Measurements from ENCODE around the gene MRPL39. TPM values are rescaled to one million over a fixed set of nuclear protein-coding genes. Genes with fewer than 3 reads are reported as not detected.

The MRPL39 gene
- total and polyA plus RNA-seq, 2 of the 4 experiments (the other 2 are of a cell fraction): 15.2 to 20.6 TPM

- dilution Hi-C loops (cut with HindIII; ENCODE audit: low sequenced_read_pairs, unreplicated experiment) (no loop called here), intact Hi-C loops (cut with micrococcal nuclease) (no loop called here), in situ Hi-C loops (cut with MboI; ENCODE audit: low sequenced_read_pairs) (no loop called here)
- CTCF ChIA-PET: no interaction called here
- Histone ChIP-seq H3K27ac (ENCODE audit: insufficient read depth, low read length) (no peak overlapping the region), H3K9ac (ENCODE audit: low read depth, low read length) (no peak overlapping the region), H4K20me1 (ENCODE audit: insufficient read depth, low read length) (no peaks in the 10 kb centered on the region), H2BK5ac (ENCODE audit: low read depth, low read length, poor library complexity, severe bottlenecking) (no peak overlapping the region), H2BK20ac (ENCODE audit: low read depth, low read length) (no peak overlapping the region), H3K23ac (ENCODE audit: low read depth, low read length) (no peak overlapping the region), H3K56ac (ENCODE audit: extremely low read depth, insufficient read depth, low read length) (no peak overlapping the region), H3K9me1 (ENCODE audit: insufficient read depth, low read length) (no peaks in the 10 kb centered on the region), H3K27me3 (ENCODE audit: control insufficient read depth, insufficient read depth, low read length) (no peaks in the 10 kb centered on the region), H3K79me1 (ENCODE audit: low read depth in 1 of 2, low read length in 2 of 2) (no peaks in the 10 kb centered on the region), H3K4me3 (ENCODE audit: insufficient read depth, low read depth, low read length) (no peak overlapping the region), H2AK5ac (ENCODE audit: low read depth, low read length) (no peak overlapping the region), H3K18ac (ENCODE audit: low read depth, low read length) (no peak overlapping the region), H3K4me2 (ENCODE audit: low read depth, low read length) (no peak overlapping the region), H2BK120ac (ENCODE audit: low read depth, low read length) (no peak overlapping the region), H3K14ac (replicated peaks; ENCODE audit: low read depth, low read length) (no peak overlapping the region), H3K4ac (ENCODE audit: low read depth, low read length) (no peak overlapping the region), H2AK9ac (replicated peaks; ENCODE audit: low read depth, low read length, poor library complexity) (no peak overlapping the region), H2AFZ (replicated peaks; ENCODE audit: low read length, poor library complexity) (no peak overlapping the region), H2BK15ac (ENCODE audit: low read depth, low read length) (no peak overlapping the region), H3K36me3 (ENCODE audit: control insufficient read depth, insufficient read depth, low read length) (no peaks in the 10 kb centered on the region), H3K4me1 (ENCODE audit: control insufficient read depth, insufficient read depth, low read length) (no peaks in the 10 kb centered on the region), H3K9me3 (ENCODE audit: control insufficient read depth, insufficient read depth, low read length) (no peaks in the 10 kb centered on the region; the same call in 1 of the 2 replicates), H4K8ac (ENCODE audit: low read depth in 2 of 2, low read length in 2 of 2) (no peak overlapping the region), H4K91ac (ENCODE audit: insufficient read depth, low read depth, low read length) (no peak overlapping the region), H4K5ac (ENCODE audit: low read depth, low read length) (no peak overlapping the region)
- DNase-seq: no peak
- POLR2A ChIA-PET (ENCODE audit: unreplicated experiment): no interaction called here
- no peak for TF ChIP-seq BHLHE40 (IDR thresholded peaks at IDR 0.05; ENCODE audit: low read depth, low read length)
- no peak for TF ChIP-seq FOS (IDR thresholded peaks at IDR 0.05; ENCODE audit: low read depth, low read length)
- TF ChIP-seq RAD21 (IDR thresholded peaks at IDR 0.05; ENCODE audit: low read length): no peak
- TF ChIP-seq MAZ (IDR thresholded peaks at IDR 0.05; ENCODE audit: borderline replicate concordance, low read depth, low read length): no peak
- no peak for TF ChIP-seq RCOR1 (IDR thresholded peaks at IDR 0.05; ENCODE audit: insufficient replicate concordance, low read length)
- no peak for TF ChIP-seq CTCF (conservative IDR thresholded peaks at IDR 0.05; ENCODE audit: low read depth, low read length)
- no peak for TF ChIP-seq POLR2A (IDR thresholded peaks at IDR 0.05; ENCODE audit: low read depth, low read length)
- TF ChIP-seq CEBPB (IDR thresholded peaks at IDR 0.05; ENCODE audit: low read depth, low read length): no peak
- TF ChIP-seq RFX5 (IDR thresholded peaks at IDR 0.05; ENCODE audit: low read depth, low read length): no peak
- TF ChIP-seq MAFK (IDR thresholded peaks at IDR 0.05; ENCODE audit: low read depth, low read length): no peak
- no TSS peak for BruUV-seq (replicated peaks)
- ATAC-seq (ENCODE audit: low read depth): no peak
- no CpG with 5 or more reads among the region's 2 CpGs for WGBS, 2 experiments (ENCODE audit: extremely low coverage in 2 of 2, insufficient read length in 1 of 2)
Observed at GRCh38 chr21:25535849-25536248, 71.4 kb downstream of the MRPL39 start.

Other genes starting within 250 kb of the MRPL39 start
- gene JAM2, start 31.8 kb upstream of the MRPL39 start, total RNA-seq (2012; rRNA removed): 0.72 and 0.83 TPM in 2 replicates
- 2.0 and 2.1 TPM in 2 replicates for gene JAM2, start 31.8 kb upstream of the MRPL39 start, polyA plus RNA-seq (2012; rRNA removed)
- 74.7 and 76.0 TPM in 2 replicates for gene ATP5PF, start 127.4 kb upstream of the MRPL39 start, total RNA-seq (2012; rRNA removed)
- gene ATP5PF, start 127.4 kb upstream of the MRPL39 start, polyA plus RNA-seq (2012; rRNA removed): 190 TPM in 2 replicates
- gene GABPA, start 127.5 kb upstream of the MRPL39 start, total RNA-seq (2012; rRNA removed): 17.0 and 26.4 TPM in 2 replicates
- gene GABPA, start 127.5 kb upstream of the MRPL39 start, polyA plus RNA-seq (2012; rRNA removed): 7.3 and 9.0 TPM in 2 replicates